GM19397 (cell line): ENCODE results near the gene BBS4.
"Not testable (repeated sequence)": the region's sequence is repeated elsewhere in the genome, so short reads cannot be mapped to it uniquely, and the experiment has no call there.

Experiments
- ATAC-seq: cut with Tn5 transposase; IDR thresholded peaks from one replicate; pipeline ENCODE4 v1.9.1; 2021; ENCODE audit warnings: mild to moderate bottlenecking, moderate library complexity; ENCODE audit not compliant: unreplicated experiment

Gene BBS4

DNA sequence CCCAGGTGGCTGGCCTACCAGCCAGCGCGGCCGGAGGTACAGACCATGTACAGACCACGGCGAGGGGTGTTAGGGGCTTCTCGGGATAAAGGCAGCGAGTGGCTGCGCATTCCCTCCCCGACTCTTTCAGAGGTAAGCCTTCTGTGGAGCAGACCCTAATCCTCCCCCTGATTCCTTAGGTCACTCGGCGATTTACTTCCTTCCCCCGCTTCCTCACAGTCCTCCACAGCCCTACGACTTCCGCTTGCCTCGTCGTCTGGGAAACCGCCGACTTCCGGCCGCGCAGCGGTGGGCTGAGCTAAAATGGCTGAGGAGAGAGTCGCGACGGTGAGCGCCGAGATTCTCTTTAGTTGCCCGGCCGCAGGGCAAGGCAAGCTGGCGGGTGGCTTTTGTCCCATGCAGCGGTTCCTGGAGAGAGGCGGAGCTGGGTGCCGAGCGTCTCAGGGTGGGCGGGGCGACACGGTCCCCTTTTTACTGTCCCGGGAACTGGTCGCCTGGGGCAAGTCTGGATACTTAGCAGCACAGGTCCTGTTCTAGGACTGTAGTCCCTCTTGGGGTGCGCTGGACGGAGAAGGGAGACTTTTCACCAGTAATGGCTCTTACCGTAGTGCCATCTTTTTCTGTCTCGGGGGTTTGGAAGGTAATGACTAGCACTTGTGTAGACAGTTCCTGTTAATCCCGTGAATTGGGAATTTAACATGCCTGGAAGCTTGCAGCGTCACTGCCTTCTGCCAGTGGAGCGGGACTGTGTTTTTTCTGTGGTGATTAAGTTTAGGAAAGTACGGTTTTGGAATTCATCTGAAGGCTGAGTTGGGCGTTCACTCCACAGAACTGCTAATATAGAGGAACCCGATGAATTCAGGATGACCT lies at the start of gene BBS4, which contains the start of gene HIGD2B:
BBS4 (plus strand) TSS at position 283 of the 870 bp plus-strand sequence; CDS start at position 304, 21 bp downstream.
HIGD2B (minus strand) TSS at position 258 of the 870 bp plus-strand sequence. CDS start 9,808 bp downstream, outside the sequence.
- ATAC-seq: peak; percentile 93

GRCh38 chr15:72636519-72637282 lies 49.3 kb upstream of the BBS4 start:
- peak; percentile 56 for ATAC-seq

DNA sequence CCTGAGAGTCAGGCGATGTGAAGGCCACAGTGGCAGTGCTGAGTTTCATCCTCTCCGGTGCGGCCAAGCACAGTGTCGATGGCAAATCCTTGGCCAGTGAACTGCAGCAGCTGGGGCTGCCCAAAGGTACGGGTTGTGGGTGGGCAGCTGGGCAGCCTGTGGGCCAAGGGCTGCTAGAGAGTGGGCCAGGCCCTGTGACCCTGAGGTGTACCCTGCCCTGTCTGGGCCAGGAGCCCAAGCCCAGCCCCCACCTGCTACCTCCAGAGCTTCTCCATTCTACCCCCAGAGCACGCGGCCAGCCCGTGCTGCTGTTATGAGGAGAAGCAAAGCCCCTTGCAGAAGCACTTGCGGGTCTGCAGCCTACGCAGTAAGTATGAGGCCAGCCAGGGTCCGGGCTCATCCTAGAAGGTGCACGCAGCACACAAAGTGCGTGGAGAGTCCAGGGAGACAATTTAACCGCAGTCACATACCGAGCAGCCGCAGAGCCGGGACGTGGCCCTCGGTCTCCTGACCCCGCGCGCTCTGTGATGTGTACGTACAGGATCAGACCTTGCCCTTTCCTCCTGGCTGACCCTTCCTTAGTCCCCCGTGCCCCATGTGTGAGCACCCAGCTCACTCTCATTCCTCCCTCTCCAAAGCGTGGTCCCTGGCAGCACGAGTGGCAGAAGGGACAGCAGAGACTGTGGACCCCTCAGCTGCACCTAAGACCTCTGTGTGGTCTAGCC lies 46.1 kb upstream of the BBS4 start:
- ATAC-seq: not testable (repeated sequence)

DNA sequence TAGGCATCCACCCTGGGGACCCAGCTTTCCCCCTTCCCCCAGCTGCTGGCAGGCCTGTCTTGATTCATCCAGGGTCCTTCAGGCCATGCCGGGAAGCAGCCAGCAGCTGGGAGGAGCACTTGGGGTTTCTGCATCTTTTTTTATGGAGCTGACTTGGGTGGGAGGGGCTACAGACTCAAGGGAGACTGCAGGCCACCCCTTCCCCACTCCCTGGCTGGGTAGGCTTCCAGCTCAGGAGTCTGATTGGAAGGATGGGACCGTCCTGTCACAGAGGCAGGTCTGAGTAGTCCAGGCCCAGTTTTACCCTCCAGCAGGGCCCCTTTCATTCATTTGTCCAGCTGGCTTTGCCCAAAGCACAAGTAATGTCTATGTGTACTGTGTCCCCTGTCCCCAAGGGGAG lies 43.7 kb upstream of the BBS4 start:
- not testable (repeated sequence) for ATAC-seq

DNA sequence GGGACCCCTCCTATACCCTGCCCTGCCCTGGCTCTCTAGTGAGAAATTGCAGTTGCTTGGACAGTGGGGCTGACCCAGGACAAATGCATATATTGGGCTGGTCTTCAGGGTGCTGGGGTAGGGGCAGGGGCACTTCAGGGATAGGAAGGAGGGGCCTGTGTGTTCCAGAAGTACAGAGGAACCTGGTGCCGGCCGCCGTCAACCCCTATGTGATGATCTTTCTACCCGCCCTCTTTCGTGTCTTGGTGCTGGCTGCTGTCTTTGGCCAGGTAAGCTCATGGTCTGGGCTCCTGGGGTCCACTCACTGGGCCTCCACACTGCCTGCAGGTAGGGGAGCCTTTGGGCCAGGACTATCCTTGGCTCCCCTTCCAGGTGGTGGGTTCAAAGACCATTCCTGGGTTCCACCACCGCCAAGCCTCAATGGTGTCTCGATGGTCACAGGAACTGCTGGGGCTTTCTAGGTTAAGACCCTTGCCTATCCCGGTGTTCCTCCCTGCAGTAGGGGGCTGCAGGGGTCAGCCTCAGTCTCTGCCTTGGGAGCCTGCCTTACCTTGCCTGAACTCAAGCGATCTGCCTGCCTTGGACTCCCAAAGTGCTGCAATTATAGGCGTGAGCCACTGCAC lies 37.3 kb upstream of the BBS4 start:
- not testable (repeated sequence) for ATAC-seq

DNA sequence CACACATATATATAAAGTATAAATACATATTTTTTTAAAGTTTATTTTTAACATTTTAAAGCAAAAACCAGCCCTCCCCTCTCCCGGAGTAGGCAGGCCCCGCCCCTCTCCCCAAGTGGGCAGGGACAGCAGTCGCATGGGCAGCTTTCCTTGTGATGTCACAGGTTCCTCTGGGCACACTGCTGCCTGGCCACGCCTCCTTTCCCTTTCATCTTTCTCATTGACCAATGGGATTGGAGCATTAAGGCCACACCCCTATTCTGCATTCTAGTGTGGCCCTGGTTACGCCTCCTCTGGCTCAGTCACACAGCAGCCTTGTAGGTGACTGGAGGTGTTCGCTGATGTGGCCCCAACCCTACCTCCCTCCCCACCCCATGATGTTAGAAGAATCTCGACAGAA lies 31.6 kb upstream of the BBS4 start, which contains the start of gene GOLGA6B:
GOLGA6B (plus strand) TSS at position 301 of the 400 bp plus-strand sequence; CDS start at position 342, 41 bp downstream.
- ATAC-seq: not testable (repeated sequence)

DNA sequence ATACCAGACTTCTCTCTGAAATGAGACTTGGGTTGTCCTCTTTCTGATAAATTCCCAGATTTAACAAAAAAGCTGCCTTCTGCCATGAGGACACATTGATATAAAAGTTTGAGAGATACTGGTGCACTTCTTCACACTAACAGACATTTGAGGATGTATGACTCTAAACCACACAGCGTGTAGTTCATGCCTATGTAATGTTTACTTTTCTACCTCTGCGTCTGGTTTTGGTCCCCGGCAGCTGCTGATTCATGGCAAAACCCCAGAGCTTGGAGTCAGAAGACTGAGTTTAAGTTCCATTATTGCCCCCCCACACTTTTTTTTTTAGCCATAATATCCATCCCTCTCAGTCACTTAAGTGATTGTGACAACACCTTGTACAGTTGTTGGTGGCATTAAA lies 30.0 kb upstream of the BBS4 start:
- not testable (repeated sequence) for ATAC-seq

GRCh38 chr15:72661081-72661480 lies 24.9 kb upstream of the BBS4 start:
- ATAC-seq: not testable (repeated sequence)

GRCh38 chr15:72663931-72664330 lies 22.1 kb upstream of the BBS4 start:
- not testable (repeated sequence) for ATAC-seq

GRCh38 chr15:72665706-72666105 lies 20.3 kb upstream of the BBS4 start:
- ATAC-seq: not testable (repeated sequence)

GRCh38 chr15:72669803-72670202 lies 16.2 kb upstream of the BBS4 start:
- not testable (repeated sequence) for ATAC-seq

DNA sequence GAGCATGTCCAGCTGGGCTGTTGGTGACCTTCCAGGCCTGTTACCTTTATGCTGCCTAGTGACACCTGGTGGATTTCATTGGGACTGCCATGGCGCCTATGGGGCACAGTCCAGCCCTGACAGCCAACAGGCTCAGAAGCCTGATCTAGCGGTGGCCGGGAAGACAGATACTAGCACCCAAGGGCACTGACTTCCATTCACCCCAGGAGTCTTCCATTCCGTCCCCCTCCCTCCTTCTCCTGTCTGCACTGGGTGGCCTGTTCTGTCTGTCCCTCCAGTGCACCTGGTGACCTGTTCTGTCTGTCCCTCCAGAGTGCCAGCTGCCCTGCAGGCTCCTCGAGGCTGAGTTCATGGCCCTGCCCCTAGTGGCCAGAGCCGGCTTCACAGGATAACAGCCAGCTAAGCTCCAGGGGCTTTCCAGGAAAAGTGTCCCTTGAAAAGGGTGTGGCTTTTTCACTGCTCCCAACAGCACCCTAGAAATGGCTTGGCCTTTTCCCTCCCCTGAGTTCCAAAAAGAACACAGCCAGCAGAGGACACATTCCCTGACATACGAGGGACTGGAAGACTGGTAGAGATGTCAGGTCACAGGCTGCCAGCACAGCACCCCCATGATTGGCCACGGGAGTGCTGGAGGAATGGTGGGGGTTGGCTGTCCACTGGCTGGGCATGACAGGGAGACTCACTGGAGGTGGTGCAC lies 15.2 kb upstream of the BBS4 start:
- ATAC-seq: peak; percentile 86

GRCh38 chr15:72671525-72671924 lies 14.5 kb upstream of the BBS4 start:
- ATAC-seq: no peak

DNA sequence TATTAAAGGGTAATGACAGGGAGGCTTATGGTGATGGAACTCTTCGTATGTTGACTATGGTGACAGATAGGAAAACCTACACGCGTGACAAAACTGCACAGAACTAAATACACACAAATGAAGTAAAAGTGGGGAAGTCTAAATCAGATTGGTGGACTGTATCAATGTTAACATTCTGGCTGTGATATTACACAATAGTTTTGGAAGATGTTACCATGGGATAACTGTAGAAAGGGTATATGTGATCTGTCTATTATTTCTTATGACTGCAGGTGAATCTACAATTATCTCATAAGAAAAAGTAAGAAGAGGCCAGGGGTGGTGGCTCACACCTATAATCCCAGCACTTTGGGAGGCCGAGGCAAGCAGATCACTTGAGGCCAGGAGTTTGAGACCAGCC lies 9.2 kb upstream of the BBS4 start:
- no peak for ATAC-seq

DNA sequence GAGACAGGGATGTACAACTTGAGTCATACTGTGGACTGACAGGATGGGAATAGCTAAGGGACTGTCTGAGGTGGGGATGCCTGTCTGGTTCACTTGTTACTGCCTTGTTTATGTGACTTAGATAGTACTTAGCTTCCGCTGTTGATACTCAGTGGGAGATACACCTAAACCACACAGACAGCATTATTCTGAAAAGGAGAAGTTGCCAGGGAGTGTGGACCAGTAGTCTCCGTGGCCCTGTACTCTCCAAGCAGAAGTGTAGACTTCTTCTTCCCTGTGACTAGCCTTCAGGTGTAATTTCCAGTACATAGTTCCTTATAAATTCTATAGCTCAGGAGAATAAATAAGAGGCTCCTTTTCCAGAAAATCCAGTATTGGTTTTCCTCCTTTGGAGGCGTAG lies 5.1 kb upstream of the BBS4 start:
- ATAC-seq: no peak

GRCh38 chr15:72682772-72683171 lies 3.2 kb upstream of the BBS4 start:
- no peak for ATAC-seq

DNA sequence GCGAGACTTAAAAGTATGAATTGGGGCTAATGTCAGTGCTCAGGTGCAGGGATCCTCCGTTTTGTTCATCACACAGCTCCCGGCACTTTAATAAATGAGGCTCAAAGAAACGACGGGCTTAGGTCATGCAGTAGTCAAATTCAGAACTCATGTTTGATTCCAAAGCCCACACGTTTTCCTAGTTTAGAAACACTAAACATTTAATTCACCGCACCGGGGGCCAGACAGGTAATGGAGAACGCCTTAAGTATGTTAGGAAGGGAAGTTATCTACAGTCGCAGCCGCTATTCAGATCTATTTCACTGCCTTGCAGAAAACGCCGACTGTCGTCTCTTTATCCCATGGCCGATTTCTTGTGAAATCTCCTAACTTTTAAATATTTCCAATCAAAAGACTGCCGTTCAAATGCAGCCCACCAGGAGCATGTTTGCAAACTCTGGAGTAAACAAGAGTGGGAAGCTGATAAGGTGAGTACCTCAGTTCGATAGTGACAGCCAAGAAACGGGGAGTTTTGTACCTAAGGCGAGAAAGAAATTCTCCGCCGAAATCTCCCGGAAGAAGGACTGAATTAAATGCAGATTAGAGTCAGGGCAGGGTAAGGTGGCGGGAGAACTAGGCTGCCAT lies 594 bp upstream of the BBS4 start:
- no peak for ATAC-seq

GRCh38 chr15:72688697-72689096 lies 2.7 kb downstream of the BBS4 start:
- no peak for ATAC-seq

GRCh38 chr15:72690938-72691337 lies 4.9 kb downstream of the BBS4 start:
- no peak for ATAC-seq
